NCI-H2107 (cell line): ENCODE results near the gene CNNM1.

Source experiments
- DNase-seq: peaks from one replicate; lab custom pipeline; 2025; lab: John Stamatoyannopoulos, UW

CNNM1 gene

GRCh38 chr10:99372546-99373271 lies 43.6 kb downstream of the CNNM1 start:
- DNase-seq, result no peak

DNA sequence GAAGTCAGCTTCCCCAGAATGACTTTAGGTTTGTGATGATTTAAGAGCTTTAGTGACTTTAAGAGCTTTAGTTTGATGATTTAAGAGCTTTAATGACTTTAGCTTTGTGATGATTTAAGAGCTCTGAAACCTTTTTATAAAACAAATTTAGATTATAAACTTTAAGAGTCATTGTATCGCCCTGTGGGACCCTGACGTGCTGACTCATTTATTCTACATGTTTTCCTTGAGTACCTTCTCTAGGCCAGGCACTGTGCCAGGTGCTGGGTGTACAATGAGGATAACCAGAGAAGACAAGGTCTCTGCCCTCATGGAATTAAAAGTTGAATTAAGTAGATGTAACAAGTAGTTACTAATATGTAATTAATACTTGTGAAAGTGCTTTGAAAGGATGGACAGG lies 45.4 kb downstream of the CNNM1 start:
- no peak for DNase-seq

- DNase-seq, result no peak
Measured at GRCh38 chr10:99374972-99375371, 45.8 kb downstream of the CNNM1 start.

DNA sequence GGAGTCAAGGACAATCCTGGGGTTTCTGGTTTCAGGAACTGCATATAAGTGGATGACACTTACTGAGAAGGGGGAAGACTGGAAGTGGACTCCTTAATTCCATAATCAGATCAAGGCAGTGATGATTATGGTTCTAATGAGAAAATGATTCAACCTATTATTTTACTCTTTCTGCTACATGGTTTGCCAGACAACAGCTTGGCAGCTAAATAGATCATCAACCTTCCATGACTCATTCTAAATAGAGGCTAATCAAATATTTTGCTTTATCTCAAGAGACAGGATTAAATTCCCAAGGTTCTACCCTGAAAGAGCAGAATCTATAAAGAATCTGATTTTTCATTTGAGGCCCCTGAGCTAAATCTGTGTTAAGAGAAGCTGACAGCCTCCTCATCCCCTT lies 46.3 kb downstream of the CNNM1 start:
- DNase-seq, result no peak

GRCh38 chr10:99382176-99382575 lies 53.0 kb downstream of the CNNM1 start:
- DNase-seq, result no peak

GRCh38 chr10:99387071-99387470 lies 57.9 kb downstream of the CNNM1 start:
- DNase-seq, result no peak

DNA sequence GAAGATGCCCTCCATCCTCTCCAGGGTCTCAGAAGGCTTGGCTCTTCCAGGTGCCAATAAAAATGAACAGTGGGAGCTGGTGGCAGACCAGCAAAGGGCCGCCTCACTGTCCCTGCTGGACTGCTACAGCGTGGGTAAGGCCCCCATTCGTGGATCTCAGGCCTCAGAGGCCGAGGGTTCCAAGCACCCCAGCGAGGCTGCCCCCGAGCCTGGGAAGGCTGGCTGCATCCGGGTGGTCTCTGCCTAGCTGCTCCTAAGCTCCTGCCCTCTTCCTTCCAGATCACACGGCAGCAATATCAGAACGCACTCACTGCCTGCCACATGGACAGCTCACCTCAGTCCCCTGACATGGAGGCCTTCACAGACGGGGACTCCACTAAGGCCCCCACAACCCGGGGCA lies 58.4 kb downstream of the CNNM1 start:
- no peak for DNase-seq

DNA sequence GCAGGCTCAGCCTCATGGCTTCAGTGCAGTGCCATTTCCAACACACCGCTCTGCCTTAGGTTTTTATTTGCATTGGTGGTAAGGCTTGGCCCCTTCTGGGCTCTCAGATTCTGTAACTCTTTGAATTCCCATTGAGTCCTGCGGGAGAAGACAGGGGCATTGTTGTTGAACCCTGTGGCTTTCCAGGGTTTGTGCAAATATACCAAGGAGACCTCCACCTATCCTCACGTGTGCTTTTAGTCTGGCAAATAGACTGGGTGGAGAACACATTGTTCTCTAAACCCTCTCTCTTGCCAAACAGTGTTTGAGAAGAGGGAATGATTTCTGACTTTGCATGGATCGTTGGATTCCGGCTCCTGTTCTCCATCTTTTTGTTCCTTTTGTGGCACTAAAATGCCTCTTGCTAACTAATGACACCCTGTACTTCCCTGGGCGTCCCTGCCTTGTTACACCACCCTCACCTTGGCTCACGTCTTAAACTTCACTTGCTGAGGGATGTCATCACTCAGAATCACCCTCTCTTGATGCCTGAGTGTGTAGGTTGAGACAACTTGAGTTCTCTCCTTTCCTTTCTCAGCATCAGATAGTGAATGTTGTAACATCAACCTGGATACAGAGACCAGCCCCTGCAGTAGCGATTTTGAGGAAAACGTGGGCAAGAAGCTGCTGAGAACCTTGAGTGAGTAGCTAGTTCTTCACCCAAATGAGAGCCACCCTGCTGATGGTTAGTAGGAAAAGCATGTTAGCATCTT lies 60.7 kb downstream of the CNNM1 start:
- no peak for DNase-seq

GRCh38 chr10:99391346-99391745 lies 62.2 kb downstream of the CNNM1 start:
- DNase-seq, result no peak

DNA sequence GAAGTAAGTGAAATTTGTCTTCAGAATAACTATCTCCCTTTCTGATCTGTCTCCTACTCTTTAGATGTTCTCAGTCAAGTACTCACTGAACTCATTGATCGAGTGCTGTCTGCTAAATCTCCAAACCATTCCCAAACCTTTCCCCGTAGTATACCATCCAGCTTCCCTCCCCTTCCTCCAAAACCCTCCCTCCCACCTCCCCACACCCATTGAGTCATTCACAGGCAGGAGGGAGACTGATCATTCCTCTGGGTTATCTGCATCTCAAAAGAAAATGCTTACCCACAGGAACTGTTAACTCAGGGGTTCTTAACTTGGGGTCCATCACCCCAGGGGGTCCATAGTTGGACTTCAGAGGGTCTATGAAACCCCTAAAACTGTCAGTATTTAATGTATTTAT lies 63.9 kb downstream of the CNNM1 start:
- DNase-seq, result no peak

DNA sequence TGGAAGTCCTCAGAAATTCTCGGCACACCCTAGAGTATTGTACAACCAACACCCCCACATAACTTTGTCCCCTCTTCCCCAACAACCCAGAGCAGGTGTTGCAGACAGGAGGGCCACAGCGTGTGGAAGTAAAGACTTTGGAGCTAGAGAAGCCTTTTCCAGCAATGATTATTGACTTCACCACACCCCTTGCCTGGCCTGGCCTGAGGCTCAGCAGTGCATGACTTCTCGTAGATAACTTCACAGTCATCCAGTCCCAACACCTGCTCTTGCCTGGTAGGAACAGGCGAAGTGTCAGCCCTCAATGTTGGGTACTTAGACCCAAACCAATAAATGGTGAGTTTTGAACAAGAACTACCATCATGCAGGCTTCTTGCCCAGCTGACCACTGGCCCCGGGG lies 64.5 kb downstream of the CNNM1 start:
- DNase-seq, result no peak

- peak; percentile 1 for DNase-seq
Measured at GRCh38 chr10:99394256-99394655, 65.1 kb downstream of the CNNM1 start.

- peak; percentile 19 for DNase-seq
Measured at GRCh38 chr10:99394761-99395386, 65.7 kb downstream of the CNNM1 start.

- DNase-seq, result no peak
Measured at GRCh38 chr10:99395750-99396445, 66.7 kb downstream of the CNNM1 start.

GRCh38 chr10:99396471-99396870 lies 67.3 kb downstream of the CNNM1 start:
- no peak for DNase-seq

- no peak for DNase-seq
Measured at GRCh38 chr10:99399664-99400063, 70.5 kb downstream of the CNNM1 start.

- no peak for DNase-seq
Measured at GRCh38 chr10:99403674-99404073, 74.5 kb downstream of the CNNM1 start.

- no peak for DNase-seq
Measured at GRCh38 chr10:99406149-99406548, 77.0 kb downstream of the CNNM1 start.

- DNase-seq, result no peak
Measured at GRCh38 chr10:99410146-99410545, 81.0 kb downstream of the CNNM1 start.

- DNase-seq, result no peak
Measured at GRCh38 chr10:99410876-99411275, 81.7 kb downstream of the CNNM1 start.

- no peak for DNase-seq
Measured at GRCh38 chr10:99411546-99411945, 82.4 kb downstream of the CNNM1 start.

DNA sequence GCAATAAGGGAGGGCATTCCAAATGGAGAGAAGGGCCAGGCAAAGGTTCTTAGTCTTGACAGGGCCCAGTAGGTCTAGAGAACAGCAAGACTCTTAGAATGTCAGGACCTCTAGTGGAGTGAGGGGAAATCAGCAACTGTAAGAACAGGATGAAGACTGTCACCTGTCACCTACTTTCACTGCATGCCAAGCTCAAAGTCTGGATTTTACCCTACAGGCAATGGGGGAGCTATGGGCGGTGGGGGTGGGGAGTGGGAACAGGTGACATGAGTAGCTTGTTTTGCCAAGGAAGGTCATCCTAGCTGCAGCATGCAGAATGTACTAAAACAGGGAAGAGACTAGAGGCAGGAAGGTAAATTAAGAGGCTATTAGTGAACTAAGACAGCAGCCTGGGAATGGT lies 82.9 kb downstream of the CNNM1 start:
- no peak for DNase-seq
